ENCODE measurements around the gene ZNF784. TPM values are rescaled to one million over a fixed set of nuclear protein-coding genes. Genes with fewer than 3 reads are reported as not detected.

Gene ZNF784
- total and polyA plus RNA-seq, 2 of the 8 experiments (the other 6 are each of a cell fraction or from before 2014, with no cell fraction given): 6.5 to 8.0 TPM

DNA sequence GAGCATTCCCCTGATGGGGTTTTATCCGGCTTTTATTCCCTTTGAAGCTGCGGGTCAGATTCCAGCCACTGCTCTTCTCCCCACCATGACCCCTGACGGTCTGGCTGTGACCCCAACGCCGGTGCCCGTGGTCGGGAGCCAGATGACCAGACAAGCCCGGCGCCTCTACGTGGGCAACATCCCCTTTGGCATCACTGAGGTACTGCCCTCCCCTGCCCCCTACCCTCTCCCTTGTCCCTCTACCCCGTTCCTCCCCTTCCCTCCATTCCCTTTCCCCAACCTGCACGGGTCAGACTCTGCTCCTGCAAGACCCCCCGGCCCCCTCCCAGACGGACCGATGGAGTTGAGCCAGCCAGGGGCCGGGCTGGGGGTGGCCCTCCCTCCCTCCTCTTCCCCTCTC is 36.6 kb upstream of the ZNF784 start (continued):
- TF ChIP-seq, protein P1, sequence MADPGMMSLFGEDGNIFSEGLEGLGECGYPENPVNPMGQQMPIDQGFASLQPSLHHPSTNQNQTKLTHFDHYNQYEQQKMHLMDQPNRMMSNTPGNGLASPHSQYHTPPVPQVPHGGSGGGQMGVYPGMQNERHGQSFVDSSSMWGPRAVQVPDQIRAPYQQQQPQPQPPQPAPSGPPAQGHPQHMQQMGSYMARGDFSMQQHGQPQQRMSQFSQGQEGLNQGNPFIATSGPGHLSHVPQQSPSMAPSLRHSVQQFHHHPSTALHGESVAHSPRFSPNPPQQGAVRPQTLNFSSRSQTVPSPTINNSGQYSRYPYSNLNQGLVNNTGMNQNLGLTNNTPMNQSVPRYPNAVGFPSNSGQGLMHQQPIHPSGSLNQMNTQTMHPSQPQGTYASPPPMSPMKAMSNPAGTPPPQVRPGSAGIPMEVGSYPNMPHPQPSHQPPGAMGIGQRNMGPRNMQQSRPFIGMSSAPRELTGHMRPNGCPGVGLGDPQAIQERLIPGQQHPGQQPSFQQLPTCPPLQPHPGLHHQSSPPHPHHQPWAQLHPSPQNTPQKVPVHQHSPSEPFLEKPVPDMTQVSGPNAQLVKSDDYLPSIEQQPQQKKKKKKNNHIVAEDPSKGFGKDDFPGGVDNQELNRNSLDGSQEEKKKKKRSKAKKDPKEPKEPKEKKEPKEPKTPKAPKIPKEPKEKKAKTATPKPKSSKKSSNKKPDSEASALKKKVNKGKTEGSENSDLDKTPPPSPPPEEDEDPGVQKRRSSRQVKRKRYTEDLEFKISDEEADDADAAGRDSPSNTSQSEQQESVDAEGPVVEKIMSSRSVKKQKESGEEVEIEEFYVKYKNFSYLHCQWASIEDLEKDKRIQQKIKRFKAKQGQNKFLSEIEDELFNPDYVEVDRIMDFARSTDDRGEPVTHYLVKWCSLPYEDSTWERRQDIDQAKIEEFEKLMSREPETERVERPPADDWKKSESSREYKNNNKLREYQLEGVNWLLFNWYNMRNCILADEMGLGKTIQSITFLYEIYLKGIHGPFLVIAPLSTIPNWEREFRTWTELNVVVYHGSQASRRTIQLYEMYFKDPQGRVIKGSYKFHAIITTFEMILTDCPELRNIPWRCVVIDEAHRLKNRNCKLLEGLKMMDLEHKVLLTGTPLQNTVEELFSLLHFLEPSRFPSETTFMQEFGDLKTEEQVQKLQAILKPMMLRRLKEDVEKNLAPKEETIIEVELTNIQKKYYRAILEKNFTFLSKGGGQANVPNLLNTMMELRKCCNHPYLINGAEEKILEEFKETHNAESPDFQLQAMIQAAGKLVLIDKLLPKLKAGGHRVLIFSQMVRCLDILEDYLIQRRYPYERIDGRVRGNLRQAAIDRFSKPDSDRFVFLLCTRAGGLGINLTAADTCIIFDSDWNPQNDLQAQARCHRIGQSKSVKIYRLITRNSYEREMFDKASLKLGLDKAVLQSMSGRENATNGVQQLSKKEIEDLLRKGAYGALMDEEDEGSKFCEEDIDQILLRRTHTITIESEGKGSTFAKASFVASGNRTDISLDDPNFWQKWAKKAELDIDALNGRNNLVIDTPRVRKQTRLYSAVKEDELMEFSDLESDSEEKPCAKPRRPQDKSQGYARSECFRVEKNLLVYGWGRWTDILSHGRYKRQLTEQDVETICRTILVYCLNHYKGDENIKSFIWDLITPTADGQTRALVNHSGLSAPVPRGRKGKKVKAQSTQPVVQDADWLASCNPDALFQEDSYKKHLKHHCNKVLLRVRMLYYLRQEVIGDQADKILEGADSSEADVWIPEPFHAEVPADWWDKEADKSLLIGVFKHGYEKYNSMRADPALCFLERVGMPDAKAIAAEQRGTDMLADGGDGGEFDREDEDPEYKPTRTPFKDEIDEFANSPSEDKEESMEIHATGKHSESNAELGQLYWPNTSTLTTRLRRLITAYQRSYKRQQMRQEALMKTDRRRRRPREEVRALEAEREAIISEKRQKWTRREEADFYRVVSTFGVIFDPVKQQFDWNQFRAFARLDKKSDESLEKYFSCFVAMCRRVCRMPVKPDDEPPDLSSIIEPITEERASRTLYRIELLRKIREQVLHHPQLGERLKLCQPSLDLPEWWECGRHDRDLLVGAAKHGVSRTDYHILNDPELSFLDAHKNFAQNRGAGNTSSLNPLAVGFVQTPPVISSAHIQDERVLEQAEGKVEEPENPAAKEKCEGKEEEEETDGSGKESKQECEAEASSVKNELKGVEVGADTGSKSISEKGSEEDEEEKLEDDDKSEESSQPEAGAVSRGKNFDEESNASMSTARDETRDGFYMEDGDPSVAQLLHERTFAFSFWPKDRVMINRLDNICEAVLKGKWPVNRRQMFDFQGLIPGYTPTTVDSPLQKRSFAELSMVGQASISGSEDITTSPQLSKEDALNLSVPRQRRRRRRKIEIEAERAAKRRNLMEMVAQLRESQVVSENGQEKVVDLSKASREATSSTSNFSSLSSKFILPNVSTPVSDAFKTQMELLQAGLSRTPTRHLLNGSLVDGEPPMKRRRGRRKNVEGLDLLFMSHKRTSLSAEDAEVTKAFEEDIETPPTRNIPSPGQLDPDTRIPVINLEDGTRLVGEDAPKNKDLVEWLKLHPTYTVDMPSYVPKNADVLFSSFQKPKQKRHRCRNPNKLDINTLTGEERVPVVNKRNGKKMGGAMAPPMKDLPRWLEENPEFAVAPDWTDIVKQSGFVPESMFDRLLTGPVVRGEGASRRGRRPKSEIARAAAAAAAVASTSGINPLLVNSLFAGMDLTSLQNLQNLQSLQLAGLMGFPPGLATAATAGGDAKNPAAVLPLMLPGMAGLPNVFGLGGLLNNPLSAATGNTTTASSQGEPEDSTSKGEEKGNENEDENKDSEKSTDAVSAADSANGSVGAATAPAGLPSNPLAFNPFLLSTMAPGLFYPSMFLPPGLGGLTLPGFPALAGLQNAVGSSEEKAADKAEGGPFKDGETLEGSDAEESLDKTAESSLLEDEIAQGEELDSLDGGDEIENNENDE (IDR thresholded peaks at IDR 0.05; ENCODE audit: insufficient replicate concordance, low read length): no peak
- no peak for TF ChIP-seq BRCA1 (IDR thresholded peaks at IDR 0.05; ENCODE audit: low read depth, low read length)
- no peak for TF ChIP-seq TEAD4 (IDR thresholded peaks at IDR 0.05; ENCODE audit: low read depth, low read length)
- TF ChIP-seq TCF12 (IDR thresholded peaks at IDR 0.05; ENCODE audit: low read depth, low read length): no peak
- TF ChIP-seq SP2 (IDR thresholded peaks at IDR 0.05; ENCODE audit: low read length): no peak
- no peak for TF ChIP-seq SP4 (IDR thresholded peaks at IDR 0.05; ENCODE audit: low read length)
- no peak for TF ChIP-seq SUZ12 (IDR thresholded peaks at IDR 0.05; ENCODE audit: low read length)
- TF ChIP-seq SP1 (IDR thresholded peaks at IDR 0.05; ENCODE audit: low read depth, low read length): no peak
- no peak for TF ChIP-seq SIN3A (conservative IDR thresholded peaks at IDR 0.05 in 1 of 2, IDR thresholded peaks at IDR 0.05 in 1 of 2; ENCODE audit: low read depth in 1 of 2, low read length in 2 of 2)
- TF ChIP-seq PHF8 (conservative IDR thresholded peaks at IDR 0.05; ENCODE audit: low read depth, low read length): no peak
- TF ChIP-seq ATF2 (IDR thresholded peaks at IDR 0.05; ENCODE audit: low read length): no peak
